GM19455 (cell line): Measurements from ENCODE around the gene SLC4A9.

Experiments
- ATAC-seq: cut with Tn5 transposase; IDR thresholded peaks from one replicate; pipeline ENCODE4 v1.9.1; 2021; ENCODE audit not compliant: unreplicated experiment

Gene SLC4A9

GRCh38 chr5:140361901-140362300, 1.9 kb downstream of the SLC4A9 start:
- no peak for ATAC-seq

- no peak for ATAC-seq
These were observed 2.3 kb downstream of the SLC4A9 start for GRCh38 chr5:140362311-140362710.

- peak; percentile 93 for ATAC-seq
These were observed 3.1 kb downstream of the SLC4A9 start for GRCh38 chr5:140362875-140363630.

GRCh38 chr5:140363631-140364471, 3.9 kb downstream of the SLC4A9 start:
- no peak for ATAC-seq

GRCh38 chr5:140364472-140364765, 4.4 kb downstream of the SLC4A9 start:
- ATAC-seq = no peak

GRCh38 chr5:140365282-140365681, 5.3 kb downstream of the SLC4A9 start:
- ATAC-seq = no peak

GRCh38 chr5:140365941-140366340, 5.9 kb downstream of the SLC4A9 start:
- no peak for ATAC-seq

- ATAC-seq = no peak
These were observed 6.7 kb downstream of the SLC4A9 start for GRCh38 chr5:140366589-140367255.

GRCh38 chr5:140367256-140368013, 7.4 kb downstream of the SLC4A9 start:
- no peak for ATAC-seq

GRCh38 chr5:140371356-140372151, 11.6 kb downstream of the SLC4A9 start:
- ATAC-seq = no peak

GRCh38 chr5:140372971-140373487, 13.0 kb downstream of the SLC4A9 start:
- no peak for ATAC-seq

GRCh38 chr5:140381351-140381750, 21.4 kb downstream of the SLC4A9 start:
- ATAC-seq = no peak

GRCh38 chr5:140381972-140382371, 22.0 kb downstream of the SLC4A9 start:
- ATAC-seq = no peak

GRCh38 chr5:140382866-140383265, 22.9 kb downstream of the SLC4A9 start:
- no peak for ATAC-seq

GRCh38 chr5:140383300-140383699, 23.3 kb downstream of the SLC4A9 start:
- no peak for ATAC-seq

GRCh38 chr5:140388052-140388451, 28.1 kb downstream of the SLC4A9 start:
- ATAC-seq = no peak

GRCh38 chr5:140391312-140391711, 31.3 kb downstream of the SLC4A9 start:
- no peak for ATAC-seq

GRCh38 chr5:140391732-140392131, 31.7 kb downstream of the SLC4A9 start:
- ATAC-seq = no peak

- no peak for ATAC-seq
These were observed 33.7 kb downstream of the SLC4A9 start for GRCh38 chr5:140393738-140394137.

GRCh38 chr5:140398379-140398811, 38.4 kb downstream of the SLC4A9 start:
- ATAC-seq = no peak
